RWPE2 (cell line): ENCODE results near the gene FMN1.

Experiments
- ATAC-seq: fragments of 200-7000 bp; cut with Tn5 transposase; 3 replicates; pipeline ENCODE4 v1.9.1; 2021; ENCODE audit warnings: low read depth
- DNase-seq: peaks from one replicate; pipeline ENCODE4 v3.0.0-alpha.2; 2020; ENCODE audit warnings: low spot score
- H3K27ac ChIP-seq: fragments of 450-650 bp; 2 replicates; pipeline ENCODE4 v1.5.1; 2017; ENCODE audit warnings: mild to moderate bottlenecking; ENCODE audit not compliant: poor library complexity, severe bottlenecking
- H3K27me3 ChIP-seq: fragments of 250-450 bp; sonication (Bioruptor Pico); 2 replicates; pipeline ENCODE4 v1.5.1; 2021; ENCODE audit warnings: mild to moderate bottlenecking, moderate library complexity; ENCODE audit not compliant: insufficient read depth, poor library complexity, severe bottlenecking
- H3K36me3 ChIP-seq: fragments of 250-450 bp; sonication (Bioruptor Pico); 2 replicates; pipeline ENCODE4 v1.5.1; 2020; ENCODE audit warnings: low read depth, mild to moderate bottlenecking, moderate library complexity
- H3K4me1 ChIP-seq: fragments of 250-450 bp; sonication (Bioruptor Pico); 2 replicates; pipeline ENCODE4 v1.5.1; 2021; ENCODE audit warnings: mild to moderate bottlenecking, moderate library complexity; ENCODE audit not compliant: insufficient read depth, poor library complexity, severe bottlenecking
- H3K4me3 ChIP-seq: fragments of 250-450 bp; sonication (Bioruptor Pico); 2 replicates; pipeline ENCODE4 v1.5.1; 2021; ENCODE audit warnings: mild to moderate bottlenecking, moderate library complexity; ENCODE audit not compliant: severe bottlenecking
- H3K9me3 ChIP-seq: fragments of 250-450 bp; sonication (Bioruptor Pico); 2 replicates; pipeline ENCODE4 v1.5.1; 2021; ENCODE audit warnings: mild to moderate bottlenecking, moderate library complexity; ENCODE audit not compliant: severe bottlenecking
- CTCF ChIP-seq: fragments of 450-650 bp; IDR thresholded peaks from one replicate; pipeline ENCODE4 v1.5.1; 2017; ENCODE audit warnings: mild to moderate bottlenecking, moderate library complexity; ENCODE audit not compliant: poor library complexity, severe bottlenecking

The FMN1 gene

GRCh38 chr15:32774022-32774421, 420.5 kb downstream of the FMN1 start:
- H3K9me3 ChIP-seq, result peaks cover 2% of the 10 kb centered on the region
- H3K27me3 ChIP-seq, result no peaks in the 10 kb centered on the region
- DNase-seq (no peak), ATAC-seq (peak; percentile 91)
- no peaks in the 10 kb centered on the region for H3K36me3 ChIP-seq
- peaks cover 17% of the 10 kb centered on the region for H3K4me1 ChIP-seq
- no peak overlapping the region for H3K4me3 ChIP-seq
- H3K27ac ChIP-seq, result peak overlapping the region; percentile 23
- TF ChIP-seq CTCF, result no peak

DNA sequence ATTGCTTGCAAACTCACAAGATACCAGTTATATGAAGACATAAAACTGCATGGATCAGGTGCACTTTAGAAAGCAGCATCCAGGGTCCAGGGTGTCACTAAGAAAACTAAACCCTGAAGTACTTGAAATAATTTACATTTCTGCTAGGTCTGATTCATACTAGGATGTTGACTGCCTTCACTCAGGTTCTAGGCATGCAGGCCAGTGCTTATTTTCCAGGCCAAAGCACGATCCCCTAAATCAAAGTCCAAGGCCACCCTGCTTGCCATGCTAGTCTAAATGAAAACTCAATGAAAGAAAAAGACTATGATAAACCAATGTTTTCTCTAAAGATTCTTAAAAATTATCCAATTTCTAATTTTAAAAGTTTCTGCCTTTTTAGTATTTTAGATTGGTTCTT, 427.3 kb downstream of the FMN1 start:
- no peak overlapping the region for H3K27ac ChIP-seq
- no peak for TF ChIP-seq CTCF
- no peaks in the 10 kb centered on the region for H3K27me3 ChIP-seq
- no peaks in the 10 kb centered on the region for H3K36me3 ChIP-seq
- H3K9me3 ChIP-seq, result no peaks in the 10 kb centered on the region
- H3K4me1 ChIP-seq, result no peaks in the 10 kb centered on the region
- H3K4me3 ChIP-seq, result no peak overlapping the region
- ATAC-seq, result no peak
- no peak for DNase-seq

GRCh38 chr15:32766101-32766500, 428.4 kb downstream of the FMN1 start:
- Histone ChIP-seq H3K27me3 (no peaks in the 10 kb centered on the region), H3K27ac (no peak overlapping the region), H3K4me3 (no peak overlapping the region), H3K4me1 (no peaks in the 10 kb centered on the region), H3K9me3 (no peaks in the 10 kb centered on the region), H3K36me3 (no peaks in the 10 kb centered on the region)
- DNase-seq, result no peak
- TF ChIP-seq CTCF, result no peak
- no peak for ATAC-seq

DNA sequence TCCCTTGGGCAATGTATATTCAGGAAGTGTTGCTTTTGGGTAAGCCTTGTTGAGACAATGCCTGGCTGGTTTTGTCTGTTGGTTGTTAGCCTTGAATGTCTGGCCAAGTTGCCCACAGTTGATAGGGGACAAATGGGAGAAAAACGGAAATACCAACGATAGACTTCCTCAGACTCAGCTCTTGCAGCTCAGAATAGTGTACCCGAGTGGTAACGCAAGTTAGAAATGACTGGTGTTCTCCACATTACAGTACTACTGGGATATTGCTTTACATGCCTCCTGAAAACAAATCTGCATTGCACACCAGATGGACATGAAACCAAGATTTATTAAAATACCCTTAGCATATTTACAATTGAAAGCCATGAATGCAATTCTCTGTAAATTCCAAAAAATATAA, 429.3 kb downstream of the FMN1 start:
- TF ChIP-seq CTCF, result no peak
- Histone ChIP-seq H3K27ac (no peak overlapping the region), H3K4me1 (no peaks in the 10 kb centered on the region), H3K9me3 (no peaks in the 10 kb centered on the region), H3K4me3 (no peak overlapping the region), H3K27me3 (no peaks in the 10 kb centered on the region), H3K36me3 (no peaks in the 10 kb centered on the region)
- DNase-seq (no peak), ATAC-seq (no peak)

- H3K4me3 ChIP-seq, result no peak overlapping the region
- DNase-seq (no peak), ATAC-seq (no peak)
- no peaks in the 10 kb centered on the region for H3K4me1 ChIP-seq
- no peaks in the 10 kb centered on the region for H3K36me3 ChIP-seq
- no peaks in the 10 kb centered on the region for H3K27me3 ChIP-seq
- TF ChIP-seq CTCF, result no peak
- H3K27ac ChIP-seq, result no peak overlapping the region
- H3K9me3 ChIP-seq, result no peaks in the 10 kb centered on the region
Observed at GRCh38 chr15:32763295-32763694, 431.2 kb downstream of the FMN1 start.
